Chondrocyte (in vitro differentiated cells): ENCODE results near the gene GALNT9. TPM values are rescaled to one million over a fixed set of nuclear protein-coding genes. Genes with fewer than 3 reads are reported as not detected.

Experiments
- DNase-seq: peaks from one replicate; pipeline ENCODE4 v3.0.0; 2021; ENCODE audit warnings: mixed read lengths, low spot score
- H3K27ac Mint-ChIP-seq: one replicate; pipeline ENCODE4 v1.8.0; 2021; ENCODE audit warnings: mild to moderate bottlenecking, moderate library complexity, mixed read lengths; ENCODE audit not compliant: unreplicated experiment
- H3K27me3 Mint-ChIP-seq: 2 replicates; pipeline ENCODE4 v1.8.0; 2021; ENCODE audit warnings: low read depth, mixed read lengths
- H3K36me3 Mint-ChIP-seq: 2 replicates; pipeline ENCODE4 v1.8.0; 2021; ENCODE audit warnings: low read depth, mixed read lengths
- H3K4me1 Mint-ChIP-seq: 2 replicates; pipeline ENCODE4 v1.8.0; 2021; ENCODE audit warnings: low read depth, mild to moderate bottlenecking, mixed read lengths
- H3K4me3 Mint-ChIP-seq: one replicate; pipeline ENCODE4 v1.8.0; 2021; ENCODE audit warnings: mild to moderate bottlenecking, moderate library complexity, mixed read lengths; ENCODE audit not compliant: unreplicated experiment
- H3K9me3 Mint-ChIP-seq: 2 replicates; pipeline ENCODE4 v1.8.0; 2021; ENCODE audit warnings: low read depth, mixed read lengths
- total RNA-seq: library from RNA; stranded (reverse); gene quantifications from 3 replicates; pipeline ENCODE4 v1.2.1, GENCODE V29; 2021
- TF ChIP-seq, protein P1 (sequence below): fragments of 200-600 bp; sonication (generic); IDR thresholded peaks from 2 replicates; pipeline ENCODE4 v1.5.0; 2021; ENCODE audit warnings: antibody characterized with exemption, mild to moderate bottlenecking, moderate library complexity

The GALNT9 gene
- total RNA-seq, 1 donor from 2014 or later, result not detected

DNA sequence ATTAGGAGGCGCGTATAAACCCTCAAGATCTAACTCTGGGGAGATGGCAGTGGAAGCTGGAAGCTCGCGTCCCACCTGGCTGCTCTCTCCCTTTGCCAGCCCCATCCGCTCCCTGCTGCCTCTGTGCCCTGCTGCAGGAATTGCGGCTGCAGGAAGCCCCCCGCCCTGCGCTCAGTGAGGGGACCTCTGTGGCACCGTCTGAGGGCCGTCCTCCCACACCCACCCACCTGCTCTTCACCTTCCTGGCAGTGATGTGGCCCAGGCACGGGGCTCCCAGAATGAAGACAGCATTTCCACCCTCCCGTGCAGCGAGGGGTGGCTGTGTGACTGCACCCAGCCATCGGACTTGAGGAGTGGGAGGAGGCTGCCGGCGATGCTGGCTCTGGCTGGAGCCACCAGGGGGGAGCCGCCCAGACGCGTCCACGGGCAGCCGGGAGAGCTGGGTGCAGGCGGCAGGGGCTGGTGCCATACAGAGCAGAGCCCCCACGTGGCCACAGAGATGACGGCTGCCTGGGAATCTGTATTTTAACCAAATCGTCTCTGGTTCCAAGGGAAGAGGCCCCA, 28.3 kb upstream of the GALNT9 start:
- Mint-ChIP-seq H3K27ac (no peak overlapping the region), H3K27me3 (peaks cover 6% of the 10 kb centered on the region), H3K36me3 (no peaks in the 10 kb centered on the region), H3K9me3 (no peaks in the 10 kb centered on the region), H3K4me1 (peaks cover 6% of the 10 kb centered on the region), H3K4me3 (no peak overlapping the region)
- TF ChIP-seq, protein P1, sequence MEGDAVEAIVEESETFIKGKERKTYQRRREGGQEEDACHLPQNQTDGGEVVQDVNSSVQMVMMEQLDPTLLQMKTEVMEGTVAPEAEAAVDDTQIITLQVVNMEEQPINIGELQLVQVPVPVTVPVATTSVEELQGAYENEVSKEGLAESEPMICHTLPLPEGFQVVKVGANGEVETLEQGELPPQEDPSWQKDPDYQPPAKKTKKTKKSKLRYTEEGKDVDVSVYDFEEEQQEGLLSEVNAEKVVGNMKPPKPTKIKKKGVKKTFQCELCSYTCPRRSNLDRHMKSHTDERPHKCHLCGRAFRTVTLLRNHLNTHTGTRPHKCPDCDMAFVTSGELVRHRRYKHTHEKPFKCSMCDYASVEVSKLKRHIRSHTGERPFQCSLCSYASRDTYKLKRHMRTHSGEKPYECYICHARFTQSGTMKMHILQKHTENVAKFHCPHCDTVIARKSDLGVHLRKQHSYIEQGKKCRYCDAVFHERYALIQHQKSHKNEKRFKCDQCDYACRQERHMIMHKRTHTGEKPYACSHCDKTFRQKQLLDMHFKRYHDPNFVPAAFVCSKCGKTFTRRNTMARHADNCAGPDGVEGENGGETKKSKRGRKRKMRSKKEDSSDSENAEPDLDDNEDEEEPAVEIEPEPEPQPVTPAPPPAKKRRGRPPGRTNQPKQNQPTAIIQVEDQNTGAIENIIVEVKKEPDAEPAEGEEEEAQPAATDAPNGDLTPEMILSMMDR, result no peak
- DNase-seq, result peak; percentile 79

DNA sequence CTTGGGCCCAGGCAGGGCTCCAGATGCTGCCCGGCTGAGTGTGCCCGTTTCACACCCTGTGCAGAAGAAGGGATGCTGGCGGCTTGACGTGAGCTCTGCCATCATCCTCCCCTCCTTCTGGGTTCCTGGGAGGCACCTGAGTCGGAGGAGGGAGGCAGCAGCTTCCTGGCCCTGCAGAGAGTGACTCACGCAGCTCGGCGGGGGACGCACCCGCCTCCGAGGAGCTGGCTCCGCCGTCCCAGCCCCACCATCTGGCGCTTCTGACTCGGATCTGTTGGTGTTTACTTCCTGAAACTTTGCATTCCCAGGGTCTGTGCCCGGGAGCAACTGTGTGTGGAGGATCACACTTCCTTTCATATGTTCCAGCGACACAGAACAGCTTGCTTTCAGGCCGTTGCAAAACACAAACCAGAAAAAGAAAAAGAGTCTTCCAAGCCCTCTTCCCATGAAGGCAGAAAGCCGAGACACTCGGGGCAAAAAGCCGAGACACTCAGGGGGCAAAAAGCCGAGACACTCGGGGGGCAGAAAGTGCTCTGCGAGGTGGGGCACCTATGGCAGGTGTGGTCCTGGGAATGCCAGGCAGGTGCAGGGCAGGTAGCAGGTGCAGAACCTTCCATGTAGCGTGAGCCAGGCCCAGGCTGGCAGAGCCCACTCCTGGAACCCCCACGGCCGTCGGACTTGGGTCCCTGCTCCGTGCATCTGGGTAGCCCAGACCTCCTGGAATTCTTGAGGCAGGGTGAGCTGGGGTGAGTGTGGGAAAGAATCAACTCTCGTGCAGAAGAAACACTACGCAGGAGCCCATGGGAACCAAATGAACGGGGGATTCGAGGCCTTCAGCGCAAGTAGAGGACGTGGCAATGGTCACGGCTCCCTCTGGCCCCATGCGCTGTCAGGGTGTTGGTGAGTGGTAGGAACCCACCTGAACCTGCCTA, 27.6 kb upstream of the GALNT9 start:
- DNase-seq, result peak; percentile 91
- Mint-ChIP-seq H3K27ac (no peak overlapping the region), H3K4me3 (peak overlapping the region; percentile 60)

DNA sequence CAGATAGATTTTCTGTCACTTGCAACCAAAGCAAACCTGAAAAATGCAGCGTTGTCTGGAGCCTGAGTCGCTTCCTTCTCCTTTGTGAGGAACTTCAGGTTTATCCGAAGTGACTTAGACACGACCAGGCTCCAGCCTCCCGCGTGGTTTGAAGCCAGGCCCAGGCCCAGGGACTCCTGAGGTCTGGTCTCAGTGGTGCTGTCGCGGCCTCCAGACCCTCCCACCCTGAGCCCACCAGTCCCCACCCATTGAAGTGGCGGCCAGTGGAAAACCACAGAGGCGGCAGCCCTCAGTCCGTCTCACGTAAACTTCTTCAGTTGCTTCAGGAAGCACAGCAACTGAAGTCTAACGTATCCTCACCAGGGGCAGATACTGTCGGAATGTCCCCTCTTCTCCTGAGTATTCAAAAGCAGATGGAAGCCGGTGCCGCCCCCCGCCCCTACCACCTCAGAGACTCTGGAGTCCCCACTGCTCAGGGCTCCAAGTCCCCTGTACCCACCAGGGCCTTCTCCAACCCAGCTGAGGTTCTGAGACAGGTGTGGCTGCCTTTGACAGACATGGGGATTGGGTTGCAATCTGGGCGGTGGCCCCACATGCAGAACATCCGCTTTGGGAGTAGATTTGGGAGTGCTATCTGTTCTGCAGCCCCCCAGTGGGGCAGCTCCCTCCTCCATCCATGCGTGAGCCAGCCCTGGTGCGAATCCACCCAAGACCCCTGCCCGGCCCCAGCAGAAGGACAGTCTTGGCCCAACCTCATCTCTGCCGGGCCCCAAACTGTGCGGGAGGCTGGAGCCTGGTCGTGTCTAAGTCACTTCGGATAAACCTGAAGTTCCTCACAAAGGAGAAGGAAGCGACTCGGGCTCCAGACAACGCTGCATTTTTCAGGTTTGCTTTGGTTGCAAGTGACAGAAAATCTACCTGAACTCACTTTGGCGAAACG, 26.6 kb upstream of the GALNT9 start:
- Mint-ChIP-seq H3K27ac (no peak overlapping the region), H3K4me1 (peaks cover 6% of the 10 kb centered on the region), H3K27me3 (peaks cover 8% of the 10 kb centered on the region), H3K9me3 (no peaks in the 10 kb centered on the region), H3K4me3 (peak overlapping the region; percentile 60), H3K36me3 (no peaks in the 10 kb centered on the region)
- TF ChIP-seq, protein P1, result no peak
- peak; percentile 64 for DNase-seq

More for the DNA sequence above, 27.6 kb upstream of the GALNT9 start:
- H3K9me3 Mint-ChIP-seq, result no peaks in the 10 kb centered on the region
- no peaks in the 10 kb centered on the region for H3K36me3 Mint-ChIP-seq
- TF ChIP-seq, protein P1, result no peak
- H3K4me1 Mint-ChIP-seq, result peaks cover 6% of the 10 kb centered on the region
- H3K27me3 Mint-ChIP-seq, result peaks cover 6% of the 10 kb centered on the region

DNA sequence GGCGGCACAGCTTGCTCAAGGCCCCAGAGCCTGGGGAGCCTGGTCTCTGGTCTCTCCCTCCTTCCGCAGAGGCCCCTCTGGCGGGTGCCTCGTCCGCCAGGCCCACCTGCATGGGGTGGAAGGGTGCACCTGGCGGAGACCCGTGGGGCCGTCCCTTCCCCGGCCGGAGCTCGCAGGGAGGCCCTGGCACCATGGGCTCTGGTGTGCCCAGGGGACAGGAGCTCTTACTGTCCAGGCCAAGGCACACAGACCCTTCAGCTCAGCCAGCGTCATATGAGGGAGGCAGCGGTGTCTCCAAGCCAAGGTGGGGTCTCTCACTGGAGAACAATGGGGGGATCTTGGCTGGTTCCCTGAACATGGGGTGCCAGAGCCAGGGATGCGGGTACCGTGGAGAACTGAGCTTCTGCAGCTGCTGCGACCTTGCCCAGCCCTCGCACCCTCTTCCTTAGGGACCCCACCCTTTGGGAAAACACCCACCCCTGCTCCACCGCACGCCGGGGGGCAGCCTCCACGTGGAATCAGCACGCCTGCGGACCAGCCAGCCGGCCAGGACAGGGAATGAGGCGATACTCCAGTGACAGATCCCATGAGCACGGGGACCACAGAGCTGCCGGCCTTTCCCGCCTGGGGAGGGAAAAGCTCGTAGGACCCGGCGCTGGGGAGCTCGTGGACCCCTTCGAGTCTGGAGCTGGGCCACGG, 25.7 kb upstream of the GALNT9 start:
- TF ChIP-seq, protein P1, result no peak
- H3K4me1 Mint-ChIP-seq, result peaks cover 6% of the 10 kb centered on the region
- no peaks in the 10 kb centered on the region for H3K9me3 Mint-ChIP-seq
- H3K4me3 Mint-ChIP-seq, result no peak overlapping the region
- H3K27ac Mint-ChIP-seq, result no peak overlapping the region
- peaks cover 13% of the 10 kb centered on the region for H3K27me3 Mint-ChIP-seq
- H3K36me3 Mint-ChIP-seq, result no peaks in the 10 kb centered on the region
- peak; percentile 86 for DNase-seq
